ENCODE results near the gene DHX30. TPM values are rescaled to one million over a fixed set of nuclear protein-coding genes. Genes with fewer than 3 reads are reported as not detected.
A peak's percentile ranks its signal among the peaks of the same experiment; 100 is the strongest.

DHX30 gene
- total and polyA plus RNA-seq, 2 of the 4 experiments (the other 2 are of a cell fraction): 55.6 to 57.2 TPM

DNA sequence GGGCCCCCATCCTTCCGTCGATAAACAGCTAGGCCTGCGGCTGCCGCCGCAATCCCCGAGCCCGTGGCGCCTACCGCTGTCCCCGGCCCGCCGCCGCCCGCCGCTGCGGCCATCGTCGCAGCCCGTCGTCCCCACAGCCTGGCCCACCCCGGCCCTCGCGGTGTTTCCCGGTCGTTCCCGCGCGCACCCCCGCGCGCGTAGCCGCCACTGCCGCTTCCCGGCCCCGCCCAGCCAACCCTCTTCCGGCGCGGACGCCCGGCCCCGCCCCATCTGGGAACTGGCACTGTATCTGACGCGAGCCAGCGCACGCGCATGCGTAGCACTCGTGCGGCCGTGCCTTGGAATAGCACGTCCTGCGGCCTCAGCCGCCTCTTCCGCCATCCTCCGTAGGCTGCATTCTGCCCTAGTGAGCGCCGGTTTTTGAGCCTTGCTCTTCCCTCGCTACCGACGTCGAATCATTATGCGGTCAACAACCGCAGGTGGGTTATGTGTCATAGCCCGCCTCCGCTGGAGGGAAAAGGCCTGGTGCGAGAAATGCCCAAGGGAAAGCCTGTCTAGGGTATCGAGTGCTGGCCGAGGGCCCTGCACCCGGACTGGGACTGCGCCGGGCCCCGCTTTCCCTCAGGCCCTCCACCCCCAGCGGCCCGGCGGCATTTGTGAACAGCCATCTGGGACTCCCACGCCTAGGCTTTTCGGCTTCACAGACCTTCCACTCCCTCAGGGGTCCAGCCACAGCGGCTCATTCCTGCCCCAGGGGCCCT, 21.1 kb upstream of the DHX30 start, which contains the start of gene SMARCC1:
TSS of gene SMARCC1 (minus strand) at position 209 of the 761 bp plus-strand sequence. CDS start at position 113, 96 bp downstream.
- no peaks in the 10 kb centered on the region for H3K27me3 ChIP-seq (ENCODE audit: control insufficient read depth, insufficient read depth, low read length)
- peak within 1 kb of the TSS; percentile 98 for H3K4me2 ChIP-seq (ENCODE audit: low read depth, low read length)
- H3K9me3 ChIP-seq (ENCODE audit: control insufficient read depth, insufficient read depth, low read length): no peaks in the 10 kb centered on the region
- H2AK9ac ChIP-seq (replicated peaks; ENCODE audit: low read depth, low read length, poor library complexity): peak within 1 kb of the TSS; percentile 91
- H3K4me3 ChIP-seq (ENCODE audit: insufficient read depth, low read depth, low read length): peak within 1 kb of the TSS; percentile 61
- peak within 1 kb of the TSS; percentile 98 for H3K14ac ChIP-seq (replicated peaks; ENCODE audit: low read depth, low read length)
- peaks cover 3% of the 10 kb centered on the region; the same call in 1 of the 2 replicates for H3K9me1 ChIP-seq (ENCODE audit: insufficient read depth, low read length)
- 0 out of 2 replicates have a peak, but pooled peaks cover 2% of the 10 kb centered on the region for H3K36me3 ChIP-seq (ENCODE audit: control insufficient read depth, insufficient read depth, low read length)
- peak within 1 kb of the TSS; percentile 97 for H3K4ac ChIP-seq (ENCODE audit: low read depth, low read length)
- peak; percentile 78 for TF ChIP-seq BHLHE40 (IDR thresholded peaks at IDR 0.05; ENCODE audit: low read depth, low read length)
- peak; percentile 84; the same call in 1 of the 2 replicates for TF ChIP-seq MAZ (IDR thresholded peaks at IDR 0.05; ENCODE audit: borderline replicate concordance, low read depth, low read length)
- TF ChIP-seq RAD21 (IDR thresholded peaks at IDR 0.05; ENCODE audit: low read length): no peak
- TF ChIP-seq, protein P1, sequence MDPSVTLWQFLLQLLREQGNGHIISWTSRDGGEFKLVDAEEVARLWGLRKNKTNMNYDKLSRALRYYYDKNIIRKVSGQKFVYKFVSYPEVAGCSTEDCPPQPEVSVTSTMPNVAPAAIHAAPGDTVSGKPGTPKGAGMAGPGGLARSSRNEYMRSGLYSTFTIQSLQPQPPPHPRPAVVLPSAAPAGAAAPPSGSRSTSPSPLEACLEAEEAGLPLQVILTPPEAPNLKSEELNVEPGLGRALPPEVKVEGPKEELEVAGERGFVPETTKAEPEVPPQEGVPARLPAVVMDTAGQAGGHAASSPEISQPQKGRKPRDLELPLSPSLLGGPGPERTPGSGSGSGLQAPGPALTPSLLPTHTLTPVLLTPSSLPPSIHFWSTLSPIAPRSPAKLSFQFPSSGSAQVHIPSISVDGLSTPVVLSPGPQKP (IDR thresholded peaks at IDR 0.05; ENCODE audit: borderline replicate concordance, low read depth, low read length): no peak
- TF ChIP-seq MXI1 (IDR thresholded peaks at IDR 0.05; ENCODE audit: borderline replicate concordance, low read depth, low read length): peak; percentile 36; the same call in 1 of the 2 replicates
- TF ChIP-seq POLR2A (IDR thresholded peaks at IDR 0.05; ENCODE audit: low read depth, low read length): peak; percentile 87
- TF ChIP-seq FOS (IDR thresholded peaks at IDR 0.05; ENCODE audit: low read depth, low read length): 0 out of 2 replicates have a peak, but pooled peaks have one; percentile 34
- H3K27ac ChIP-seq (ENCODE audit: insufficient read depth, low read length): peak within 1 kb of the TSS; percentile 92
- BruUV-seq (replicated peaks): TSS peak; percentile 61
- peak within 1 kb of the TSS; percentile 15; the same call in 1 of the 2 replicates for H2BK120ac ChIP-seq (ENCODE audit: low read depth, low read length)
- peak within 1 kb of the TSS; percentile 96 for H3K23ac ChIP-seq (ENCODE audit: low read depth, low read length)
- H3K9ac ChIP-seq (ENCODE audit: low read depth, low read length): peak within 1 kb of the TSS; percentile 97
- H4K20me1 ChIP-seq (ENCODE audit: insufficient read depth, low read length): peaks cover 35% of the 10 kb centered on the region
- peak within 1 kb of the TSS; percentile 98 to 99 for H4K8ac ChIP-seq (ENCODE audit: low read depth in 2 of 2, low read length in 2 of 2)
- peaks cover 3 to 36% of the 10 kb centered on the region in 2 experiments; a peak in 3 of 4 replicates for H3K79me1 ChIP-seq (ENCODE audit: low read depth in 1 of 2, low read length in 2 of 2)
- peak within 1 kb of the TSS; percentile 96 for H4K91ac ChIP-seq (ENCODE audit: insufficient read depth, low read depth, low read length)
- DNase-seq: peak; percentile 97
- ChIA-PET POLR2A (ENCODE audit: unreplicated experiment) (no interaction called here), CTCF (no interaction called here)
- peaks cover 2% of the 10 kb centered on the region for H3K4me1 ChIP-seq (ENCODE audit: control insufficient read depth, insufficient read depth, low read length)
- H2BK15ac ChIP-seq (ENCODE audit: low read depth, low read length): no peak within 1 kb of the TSS
- WGBS, 2 experiments (ENCODE audit: extremely low coverage in 2 of 2, insufficient read length in 1 of 2): 1% methylated on average over 50 of the region's 79 CpGs; no CpG with 5 or more reads in 1 of the 2 experiments
- H2AFZ ChIP-seq (replicated peaks; ENCODE audit: low read length, poor library complexity): peak within 1 kb of the TSS; percentile 98
- peak within 1 kb of the TSS; percentile 63 for H3K18ac ChIP-seq (ENCODE audit: low read depth, low read length)
- in situ Hi-C loops (cut with MboI; ENCODE audit: low sequenced_read_pairs): no loop called here
- H2BK5ac ChIP-seq (ENCODE audit: low read depth, low read length, poor library complexity, severe bottlenecking): peak within 1 kb of the TSS; percentile 97
- H2AK5ac ChIP-seq (ENCODE audit: low read depth, low read length): peak within 1 kb of the TSS; percentile 89
- H3K56ac ChIP-seq (ENCODE audit: extremely low read depth, insufficient read depth, low read length): peak within 1 kb of the TSS; percentile 94
- no peak within 1 kb of the TSS for H2BK20ac ChIP-seq (ENCODE audit: low read depth, low read length)
- peak; percentile 93 for ATAC-seq (ENCODE audit: low read depth)
- peak within 1 kb of the TSS; percentile 86 for H4K5ac ChIP-seq (ENCODE audit: low read depth, low read length)
- intact Hi-C loops (cut with micrococcal nuclease): no loop called here
- dilution Hi-C loops (cut with HindIII; ENCODE audit: low sequenced_read_pairs, unreplicated experiment): no loop called here

Data from IMR-90 (cell line).